ENCODE results near the gene ARID4A. TPM values are rescaled to one million over a fixed set of nuclear protein-coding genes. Genes with fewer than 3 reads are reported as not detected.
"Not testable (repeated sequence)": the region's sequence is repeated elsewhere in the genome, so short reads cannot be mapped to it uniquely, and the experiment has no call there.

Gene ARID4A
- total RNA-seq, 3 donors from 2014 or later = 12.2 to 17.4 (median 13.2) TPM

- no peaks in the 10 kb centered on the region for H3K9me3 Mint-ChIP-seq
- H3K27me3 Mint-ChIP-seq (ENCODE audit: low read depth) = no peaks in the 10 kb centered on the region
- H3K36me3 Mint-ChIP-seq (ENCODE audit: insufficient read depth) = peaks cover 25% of the 10 kb centered on the region
- DNase-seq (no peak), ATAC-seq (no peak)
- no peaks in the 10 kb centered on the region for H3K4me1 Mint-ChIP-seq (ENCODE audit: low read depth)
- no peak overlapping the region for H3K4me3 Mint-ChIP-seq
Measured at GRCh38 chr14:58408681-58409215, 110.4 kb downstream of the ARID4A start.

DNA sequence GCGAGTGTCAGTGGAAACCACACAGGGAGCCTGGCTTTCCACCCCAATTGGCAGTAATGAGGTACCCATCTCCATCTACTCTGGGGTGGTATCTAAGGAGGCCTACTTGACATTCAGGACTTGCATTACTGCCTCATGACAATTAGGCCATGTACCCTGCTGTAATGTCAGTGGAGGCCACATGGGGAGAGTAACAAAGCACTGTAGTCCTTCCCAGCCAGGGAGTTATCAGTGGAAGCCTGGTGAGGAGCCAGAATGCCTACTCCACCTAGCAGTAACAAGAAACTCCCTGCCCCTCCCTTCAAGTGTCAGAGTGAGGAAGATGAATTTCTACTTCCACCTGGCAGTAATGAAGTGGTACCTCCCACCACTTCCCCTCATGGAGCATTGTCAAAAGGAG lies 116.5 kb downstream of the ARID4A start:
- Mint-ChIP-seq H3K36me3 (ENCODE audit: insufficient read depth) (peaks cover 36% of the 10 kb centered on the region), H3K9me3 (no peaks in the 10 kb centered on the region), H3K27me3 (ENCODE audit: low read depth) (no peaks in the 10 kb centered on the region), H3K4me3 (no peak overlapping the region), H3K4me1 (ENCODE audit: low read depth) (peaks cover 7% of the 10 kb centered on the region)
- DNase-seq = no peak
- no peak for ATAC-seq

- Mint-ChIP-seq H3K4me1 (ENCODE audit: low read depth) (peaks cover 8% of the 10 kb centered on the region), H3K4me3 (no peak overlapping the region), H3K9me3 (no peaks in the 10 kb centered on the region), H3K36me3 (ENCODE audit: insufficient read depth) (peaks cover 35% of the 10 kb centered on the region), H3K27me3 (ENCODE audit: low read depth) (no peaks in the 10 kb centered on the region)
- no peak for DNase-seq
- no peak for ATAC-seq
Measured at GRCh38 chr14:58415636-58416547, 117.5 kb downstream of the ARID4A start.

- H3K9me3 Mint-ChIP-seq; DNase-seq; H3K4me3 Mint-ChIP-seq; H3K27me3 Mint-ChIP-seq (ENCODE audit: low read depth); ATAC-seq: not testable (repeated sequence)
- peaks cover 10% of the 10 kb centered on the region for H3K4me1 Mint-ChIP-seq (ENCODE audit: low read depth)
- peaks cover 35% of the 10 kb centered on the region for H3K36me3 Mint-ChIP-seq (ENCODE audit: insufficient read depth)
Measured at GRCh38 chr14:58416934-58417333, 118.6 kb downstream of the ARID4A start.

Other genes with a start within 250 kb of the ARID4A start
- gene ARMH4, start 146.3 kb upstream of the ARID4A start, total RNA-seq = not detected
- gene ACTR10, start 98.4 kb upstream of the ARID4A start, total RNA-seq = 10 to 100 TPM; 29.0 to 35.4 (median 34.4) TPM
- gene PSMA3, start 53.7 kb upstream of the ARID4A start, total RNA-seq = 100 to 1,000 TPM; 485 to 528 (median 512) TPM
- not detected for gene TOMM20L, start 97.4 kb downstream of the ARID4A start, total RNA-seq
- gene TIMM9, start 129.0 kb downstream of the ARID4A start, total RNA-seq = 10 to 100 TPM; 80.4 to 82.7 (median 81.8) TPM
- 10 to 100 TPM in 1 of 3 donors, 1 to 10 TPM in 2; 8.4 to 10.1 (median 9.3) TPM for gene KIAA0586, start 129.2 kb downstream of the ARID4A start, total RNA-seq